WTC11 (cell line): ENCODE results near the gene PCBP3. TPM values are rescaled to one million over a fixed set of nuclear protein-coding genes. Genes with fewer than 3 reads are reported as not detected.
A peak's percentile ranks its signal among the peaks of the same experiment; 100 is the strongest.

ENCODE experiments used
- ATAC-seq: fragments of 200-7000 bp; cut with Tn5 transposase; 2 replicates; pipeline ENCODE4 v1.10.0; 2021; ENCODE audit warnings: mild to moderate bottlenecking, moderate library complexity
- CTCF ChIA-PET: fragments of 300-600 bp; sonication (Branson Sonifier 250); formaldehyde crosslinking; loops from one replicate; lab custom pipeline; 2021; ENCODE audit warnings: antibody characterized with exemption; lab: Charles Lee
- POLR2A ChIA-PET: fragments of 350-600 bp; sonication (Branson Sonifier 250); formaldehyde crosslinking; loops from one replicate; lab custom pipeline; 2021; ENCODE audit warnings: antibody characterized with exemption; lab: Charles Lee
- DNase-seq: peaks from one replicate; pipeline ENCODE4 v3.0.0; 2021; ENCODE audit warnings: low spot score
- H3K27ac Mint-ChIP-seq: 2 replicates; pipeline ENCODE4 v1.8.0; 2021; ENCODE audit warnings: mixed read lengths
- H3K27me3 Mint-ChIP-seq: 2 replicates; pipeline ENCODE4 v1.8.0; 2021; ENCODE audit warnings: low read depth, mild to moderate bottlenecking, moderate library complexity, mixed read lengths
- H3K36me3 Mint-ChIP-seq: 2 replicates; pipeline ENCODE4 v1.8.0; 2021; ENCODE audit warnings: mixed read lengths
- H3K4me1 Mint-ChIP-seq: 2 replicates; pipeline ENCODE4 v1.8.0; 2022; ENCODE audit warnings: mixed read lengths
- H3K4me3 Mint-ChIP-seq: 2 replicates; pipeline ENCODE4 v1.8.0; 2021; ENCODE audit warnings: mild to moderate bottlenecking, moderate library complexity, mixed read lengths
- H3K9me3 Mint-ChIP-seq: 2 replicates; pipeline ENCODE4 v1.8.0; 2021; ENCODE audit warnings: mixed read lengths
- ATF6 ChIP-seq: sonication (generic); formaldehyde crosslinking; IDR thresholded peaks from 2 replicates; pipeline ENCODE4 v1.8.1; 2023; ENCODE audit warnings: mild to moderate bottlenecking, missing genetic modification reagents
- CBFB ChIP-seq: sonication (generic); formaldehyde crosslinking; IDR thresholded peaks from 2 replicates; pipeline ENCODE4 v1.8.1; 2022; ENCODE audit warnings: mild to moderate bottlenecking, low read depth, missing genetic modification reagents
- CDX4 ChIP-seq: fragments of 250-450 bp; sonication (Bioruptor Pico); IDR thresholded peaks from 2 replicates; pipeline ENCODE4 v1.9.0; 2021; ENCODE audit warnings: moderate library complexity, mild to moderate bottlenecking, inconsistent platforms, borderline replicate concordance
- ETV6 ChIP-seq: sonication (generic); formaldehyde crosslinking; IDR thresholded peaks from 2 replicates; pipeline ENCODE4 v1.8.1; 2022; ENCODE audit warnings: mild to moderate bottlenecking, missing genetic modification reagents
- FOXJ3 ChIP-seq: sonication (generic); formaldehyde crosslinking; IDR thresholded peaks from 2 replicates; pipeline ENCODE4 v1.9.0; 2021; ENCODE audit warnings: missing genetic modification reagents, mild to moderate bottlenecking, borderline replicate concordance
- FOXP1 ChIP-seq: sonication (generic); formaldehyde crosslinking; IDR thresholded peaks from 2 replicates; pipeline ENCODE4 v1.8.0; 2022; ENCODE audit warnings: missing genetic modification reagents, mild to moderate bottlenecking, moderate library complexity, borderline replicate concordance
- GTF2I ChIP-seq: fragments of 250-450 bp; sonication (Bioruptor Pico); conservative IDR thresholded peaks from 2 replicates; pipeline ENCODE4 v1.4.0; 2021; ENCODE audit warnings: mild to moderate bottlenecking
- NFYB ChIP-seq: sonication (generic); formaldehyde crosslinking; conservative IDR thresholded peaks from 2 replicates; pipeline ENCODE4 v1.8.0; 2022; ENCODE audit warnings: low read depth, missing genetic modification reagents
- SP1 ChIP-seq: sonication (generic); formaldehyde crosslinking; conservative IDR thresholded peaks from 2 replicates; pipeline ENCODE4 v1.8.1; 2022; ENCODE audit warnings: missing genetic modification reagents
- TEAD1 ChIP-seq: sonication (generic); formaldehyde crosslinking; IDR thresholded peaks from 2 replicates; pipeline ENCODE4 v1.8.0; 2022; ENCODE audit warnings: mild to moderate bottlenecking, missing genetic modification reagents
- TEAD4 ChIP-seq: sonication (generic); formaldehyde crosslinking; IDR thresholded peaks from 2 replicates; pipeline ENCODE4 v1.8.0; 2022; ENCODE audit warnings: mild to moderate bottlenecking, missing genetic modification reagents
- USF1 ChIP-seq: sonication (generic); formaldehyde crosslinking; IDR thresholded peaks from 2 replicates; pipeline ENCODE4 v1.8.0; 2022; ENCODE audit warnings: mild to moderate bottlenecking, missing genetic modification reagents
- ZBTB21 ChIP-seq: sonication (generic); formaldehyde crosslinking; IDR thresholded peaks from 2 replicates; pipeline ENCODE4 v1.8.1; 2023; ENCODE audit warnings: mild to moderate bottlenecking, missing genetic modification reagents, borderline replicate concordance
- ZBTB43 ChIP-seq: sonication (generic); formaldehyde crosslinking; IDR thresholded peaks from 2 replicates; pipeline ENCODE4 v1.8.1; 2023; ENCODE audit warnings: mild to moderate bottlenecking, missing genetic modification reagents
- ZMAT4 ChIP-seq: fragments of 250-450 bp; sonication (Bioruptor Pico); IDR thresholded peaks from 2 replicates; pipeline ENCODE4 v1.9.0; 2021; ENCODE audit warnings: mild to moderate bottlenecking
- ZNF396 ChIP-seq: fragments of 250-450 bp; sonication (Bioruptor Pico); IDR thresholded peaks from 2 replicates; pipeline ENCODE4 v1.8.0; 2021; ENCODE audit warnings: mild to moderate bottlenecking, moderate library complexity, borderline replicate concordance
- ZNF416 ChIP-seq: fragments of 250-450 bp; sonication (Bioruptor Pico); IDR thresholded peaks from 2 replicates; pipeline ENCODE4 v1.9.0; 2021; ENCODE audit warnings: mild to moderate bottlenecking, inconsistent platforms
- ZNF423 ChIP-seq: fragments of 250-450 bp; sonication (Bioruptor Pico); IDR thresholded peaks from 2 replicates; pipeline ENCODE4 v2.1.2; 2022; ENCODE audit warnings: mild to moderate bottlenecking, moderate library complexity
- ZNF671 ChIP-seq: fragments of 250-450 bp; sonication (Bioruptor Pico); IDR thresholded peaks from 2 replicates; pipeline ENCODE4 v1.8.0; 2021; ENCODE audit warnings: mild to moderate bottlenecking
- total RNA-seq: library from RNA; stranded (reverse); gene quantifications from 3 replicates; pipeline ENCODE4 v1.2.3, GENCODE V29; 2021
- TF ChIP-seq, protein P1 (sequence below): sonication (generic); formaldehyde crosslinking; IDR thresholded peaks from 2 replicates; pipeline ENCODE4 v1.8.0; 2022; ENCODE audit warnings: mild to moderate bottlenecking, missing genetic modification reagents
- TF ChIP-seq, protein P2 (sequence below): sonication (generic); formaldehyde crosslinking; conservative IDR thresholded peaks from 2 replicates; pipeline ENCODE4 v1.8.1; 2022; ENCODE audit warnings: mild to moderate bottlenecking, missing genetic modification reagents
- TF ChIP-seq, protein P3 (sequence below): sonication (generic); formaldehyde crosslinking; IDR thresholded peaks from 2 replicates; pipeline ENCODE4 v1.8.0; 2022; ENCODE audit warnings: mild to moderate bottlenecking, missing genetic modification reagents

Gene PCBP3
- total RNA-seq, 1 experiment from 2014 or later, result 8.5 TPM

GRCh38 chr21:45972716-45973474 is 329.4 kb downstream of the PCBP3 start (continued):
- TF ChIP-seq USF1 (no peak), ZBTB21 (CRISPR knock-in tag) (no peak), ZNF416 (CRISPR knock-in tag) (0 out of 2 replicates have a peak, but pooled peaks have one; percentile 19), ATF6 (CRISPR knock-in tag) (no peak), ZBTB43 (no peak), CBFB (CRISPR knock-in tag) (no peak), ZMAT4 (CRISPR knock-in tag) (no peak), TEAD4 (CRISPR knock-in tag) (no peak), SP1 (CRISPR knock-in tag) (no peak), FOXJ3 (CRISPR knock-in tag) (no peak), GTF2I (CRISPR knock-in tag) (no peak), CDX4 (CRISPR knock-in tag) (no peak), ZNF396 (CRISPR knock-in tag) (no peak), NFYB (CRISPR knock-in tag) (no peak), TEAD1 (CRISPR knock-in tag) (no peak)
- TF ChIP-seq, protein P1, sequence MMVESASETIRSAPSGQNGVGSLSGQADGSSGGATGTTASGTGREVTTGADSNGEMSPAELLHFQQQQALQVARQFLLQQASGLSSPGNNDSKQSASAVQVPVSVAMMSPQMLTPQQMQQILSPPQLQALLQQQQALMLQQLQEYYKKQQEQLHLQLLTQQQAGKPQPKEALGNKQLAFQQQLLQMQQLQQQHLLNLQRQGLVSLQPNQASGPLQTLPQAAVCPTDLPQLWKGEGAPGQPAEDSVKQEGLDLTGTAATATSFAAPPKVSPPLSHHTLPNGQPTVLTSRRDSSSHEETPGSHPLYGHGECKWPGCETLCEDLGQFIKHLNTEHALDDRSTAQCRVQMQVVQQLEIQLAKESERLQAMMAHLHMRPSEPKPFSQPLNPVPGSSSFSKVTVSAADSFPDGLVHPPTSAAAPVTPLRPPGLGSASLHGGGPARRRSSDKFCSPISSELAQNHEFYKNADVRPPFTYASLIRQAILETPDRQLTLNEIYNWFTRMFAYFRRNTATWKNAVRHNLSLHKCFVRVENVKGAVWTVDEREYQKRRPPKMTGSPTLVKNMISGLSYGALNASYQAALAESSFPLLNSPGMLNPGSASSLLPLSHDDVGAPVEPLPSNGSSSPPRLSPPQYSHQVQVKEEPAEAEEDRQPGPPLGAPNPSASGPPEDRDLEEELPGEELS (CRISPR knock-in tag), result no peak

GRCh38 chr21:45973475-45974072 is 330.0 kb downstream of the PCBP3 start:
- no peaks in the 10 kb centered on the region for H3K36me3 Mint-ChIP-seq
- peak overlapping the region; percentile 78 for H3K4me3 Mint-ChIP-seq
- ChIA-PET CTCF (interaction anchor here (0.6 to 5.0 kb wide), 15 partner anchors 9 to 224 kb away, joined by 3 to 40 read pairs (median 6); partner anchors contain the start of genes COL6A1 and COL6A2), POLR2A (interaction anchor here (0.7 kb wide), 1 partner anchor 8 kb away, joined by 4 read pairs; the partner anchor contains the start of gene COL6A1)
- H3K9me3 Mint-ChIP-seq, result no peaks in the 10 kb centered on the region
- peak; percentile 3 for ATAC-seq
- H3K4me1 Mint-ChIP-seq, result peaks cover 19% of the 10 kb centered on the region
- peak; percentile 68 for DNase-seq
- H3K27me3 Mint-ChIP-seq, result no peaks in the 10 kb centered on the region; the same call in 1 of the 2 replicates
- TF ChIP-seq, protein P2, sequence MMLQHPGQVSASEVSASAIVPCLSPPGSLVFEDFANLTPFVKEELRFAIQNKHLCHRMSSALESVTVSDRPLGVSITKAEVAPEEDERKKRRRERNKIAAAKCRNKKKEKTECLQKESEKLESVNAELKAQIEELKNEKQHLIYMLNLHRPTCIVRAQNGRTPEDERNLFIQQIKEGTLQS, result no peak
- no peak for TF ChIP-seq ZNF671 (CRISPR knock-in tag)
- TF ChIP-seq FOXP1 (CRISPR knock-in tag), result no peak
- TF ChIP-seq ZNF423 (CRISPR knock-in tag), result peak; percentile 94
- TF ChIP-seq, protein P3, sequence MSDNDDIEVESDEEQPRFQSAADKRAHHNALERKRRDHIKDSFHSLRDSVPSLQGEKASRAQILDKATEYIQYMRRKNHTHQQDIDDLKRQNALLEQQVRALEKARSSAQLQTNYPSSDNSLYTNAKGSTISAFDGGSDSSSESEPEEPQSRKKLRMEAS (CRISPR knock-in tag), result peak; percentile 19; the same call in 1 of the 2 replicates
- TF ChIP-seq ETV6, result peak; percentile 46; the same call in 1 of the 2 replicates
- H3K27ac Mint-ChIP-seq, result no peak overlapping the region
